Activated naive CD8-positive, alpha-beta T cell treated with anti-CD3 and anti-CD28 coated beads, Interleukin-2, amount 50 U/mL, for 16 hours (primary cell): Measurements from ENCODE around the gene SMNDC1.
"Not testable (repeated sequence)": the region's sequence is repeated elsewhere in the genome, so short reads cannot be mapped to it uniquely, and the experiment has no call there.

Source experiments
- DNase-seq: peaks from one replicate; pipeline ENCODE4 v3.0.0-alpha.2; 2020; ENCODE audit warnings: low read depth, low spot score

Gene SMNDC1

DNA sequence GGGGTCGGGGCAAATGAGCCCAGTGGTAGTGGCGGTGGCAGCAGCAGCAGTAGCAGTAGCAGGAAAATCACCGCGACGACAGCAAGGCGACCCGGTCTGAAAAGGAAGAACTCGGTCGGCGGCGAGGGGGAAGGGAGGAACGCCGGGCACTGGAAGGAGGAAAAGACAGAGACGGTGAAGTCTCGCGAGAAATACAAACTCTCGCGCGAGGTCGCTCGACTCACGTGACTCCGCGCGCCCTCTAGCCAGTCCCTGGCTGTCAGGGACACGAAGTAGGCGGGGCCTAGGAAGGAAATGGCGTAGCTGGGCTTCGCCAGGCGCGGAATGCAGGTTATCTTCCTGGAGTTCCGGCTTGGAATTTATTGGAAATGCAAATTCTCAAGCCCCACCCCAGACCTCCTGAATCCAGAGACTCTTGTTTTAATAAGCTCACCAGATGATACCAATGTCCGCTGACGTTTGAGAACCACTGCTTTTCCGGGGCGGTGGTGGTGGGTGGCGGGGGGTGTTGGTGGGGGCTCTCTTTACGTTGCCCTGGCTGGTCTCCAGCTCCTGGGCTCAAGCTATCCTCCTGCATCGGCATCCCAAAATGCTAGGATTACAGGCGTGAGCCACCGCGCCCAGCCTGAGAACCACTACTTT, at the start of gene SMNDC1:
Gene SMNDC1, minus strand, starts transcription at position 141 of the 642 bp plus-strand sequence. CDS start 1,333 bp downstream, outside the sequence.
- DNase-seq, result peak; percentile 90

DNA sequence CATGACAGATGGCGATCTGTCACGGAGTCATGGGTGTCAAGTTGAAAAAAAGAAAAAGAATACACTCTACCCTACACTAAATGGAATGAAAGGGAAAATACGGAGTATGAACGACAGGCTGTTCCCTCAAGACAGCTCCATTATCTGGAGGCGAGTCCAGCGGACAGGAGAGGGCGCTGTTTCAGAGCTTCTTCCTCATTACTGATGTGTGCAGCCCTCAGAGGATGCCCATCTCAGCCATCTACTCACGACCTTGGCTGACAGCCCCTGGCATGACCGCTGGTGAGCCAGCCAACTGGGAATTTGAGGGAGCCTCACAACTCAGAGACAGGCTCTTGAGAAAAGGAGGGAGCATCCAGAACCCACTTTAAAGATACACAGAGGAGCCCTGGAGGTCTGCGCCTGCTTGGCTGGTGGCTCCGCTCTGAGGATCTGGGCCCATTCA, 49.6 kb upstream of the SMNDC1 start:
- DNase-seq, result peak; percentile 55

DNA sequence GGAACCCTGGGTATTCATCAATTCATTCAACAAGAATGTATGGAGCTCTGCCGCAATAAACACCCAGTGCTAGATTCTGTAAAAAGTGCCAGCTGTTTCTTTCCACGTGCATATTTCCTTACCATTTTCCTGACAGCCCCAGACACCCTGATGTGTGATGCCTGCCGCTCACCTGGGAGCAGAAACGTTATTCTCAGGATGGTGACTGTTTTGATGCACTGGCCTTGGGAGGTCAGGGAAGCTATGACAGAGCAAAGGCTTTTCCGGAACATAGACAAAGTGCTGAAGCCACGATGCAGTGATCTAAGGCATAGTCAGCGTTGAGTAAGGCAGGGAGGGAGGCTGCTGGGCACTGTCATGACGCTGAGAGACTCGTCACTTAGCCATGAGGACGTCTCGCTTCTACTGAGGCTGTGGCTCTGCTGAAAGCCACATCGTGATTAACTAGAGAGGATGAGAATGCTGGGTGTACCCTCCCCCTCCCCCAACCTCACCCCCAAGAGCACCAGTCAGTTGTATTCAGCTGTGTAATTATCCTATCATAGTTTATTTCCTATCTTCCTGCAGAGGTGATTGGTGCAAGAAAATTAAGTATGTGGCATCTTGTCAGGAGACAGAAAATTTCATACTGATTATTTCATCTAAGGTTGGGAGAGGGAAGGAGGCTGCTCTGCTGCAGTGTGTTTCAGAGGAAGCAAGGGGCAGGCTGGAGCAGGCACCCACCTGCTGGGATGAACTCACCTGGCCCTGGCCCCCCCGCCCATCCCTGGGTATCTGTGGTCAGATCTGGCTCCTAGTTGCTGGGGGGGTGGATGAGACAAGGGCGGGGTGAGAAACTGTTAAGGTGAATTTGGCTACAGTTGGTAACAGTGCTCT, 48.8 kb upstream of the SMNDC1 start:
- no peak for DNase-seq

DNA sequence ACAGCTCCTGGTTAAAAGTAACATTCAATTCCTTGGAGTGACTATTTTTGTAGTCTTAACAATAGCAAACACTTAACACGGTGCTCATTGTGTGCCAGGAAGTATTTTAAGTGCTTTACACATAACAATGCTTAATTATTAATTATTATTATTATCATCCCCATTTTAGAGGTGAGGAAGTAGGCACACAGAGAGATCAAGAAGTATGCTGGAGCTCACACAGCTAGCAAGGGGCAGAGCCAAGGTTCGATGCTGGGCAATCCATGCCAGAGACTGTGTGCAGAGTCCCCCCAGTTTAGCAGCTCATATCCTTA, 48.2 kb upstream of the SMNDC1 start:
- DNase-seq, result no peak

DNA sequence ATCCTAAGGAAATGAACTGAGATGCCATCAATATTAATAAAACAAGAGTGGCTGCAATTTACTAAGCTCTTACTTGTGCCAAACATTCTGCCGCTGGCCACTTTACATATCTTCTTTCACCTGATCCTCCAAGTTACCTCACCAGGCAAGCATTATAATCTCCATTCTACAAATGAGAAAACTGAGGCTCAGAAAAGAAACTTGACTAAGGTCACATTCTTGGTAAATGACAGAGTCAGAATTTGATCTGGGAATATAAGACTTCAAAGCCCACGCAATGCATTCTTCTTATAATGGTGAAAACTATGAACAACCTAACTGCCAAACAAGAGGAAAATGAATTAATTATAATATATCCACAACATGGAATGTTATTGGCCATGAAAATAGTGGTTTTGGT, 46.1 kb upstream of the SMNDC1 start:
- no peak for DNase-seq

DNA sequence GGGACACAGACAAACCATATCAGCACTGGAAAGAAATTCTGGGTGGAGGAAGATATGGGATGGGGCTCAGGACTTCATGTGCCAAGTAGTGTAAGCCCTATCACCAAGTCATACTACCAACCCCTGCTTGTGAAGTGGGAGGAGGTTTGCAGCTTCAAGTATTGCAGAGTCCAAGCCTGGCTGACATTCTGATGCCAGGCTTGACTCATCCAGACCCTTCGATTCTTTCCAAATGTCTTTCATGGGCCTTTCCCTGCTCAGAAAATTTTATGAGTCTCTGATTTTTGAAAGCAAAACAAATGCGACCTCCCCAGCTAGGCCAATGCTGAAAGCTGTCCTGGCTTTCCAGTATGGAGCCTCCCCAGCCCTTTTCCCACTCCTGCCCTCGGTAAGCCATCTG, 45.1 kb upstream of the SMNDC1 start:
- no peak for DNase-seq

DNA sequence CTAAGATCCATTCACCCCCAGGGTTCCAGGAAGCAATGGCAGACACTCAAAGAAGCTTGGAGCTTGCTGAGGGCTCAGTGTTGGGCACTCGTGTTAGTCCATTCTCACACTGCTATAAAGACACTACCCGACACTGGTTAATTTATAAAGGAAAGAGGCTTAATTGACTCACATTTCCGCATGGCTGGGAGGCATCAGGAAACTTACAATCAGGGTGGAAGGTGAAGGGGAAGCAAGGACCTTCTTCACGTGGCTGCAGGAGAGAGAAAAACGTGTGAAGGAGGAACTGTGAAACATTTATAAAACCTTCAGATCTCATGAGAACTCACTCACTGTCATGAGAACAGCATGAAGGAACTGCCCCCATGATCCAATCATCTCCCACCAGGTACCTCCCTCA, 44.7 kb upstream of the SMNDC1 start:
- no peak for DNase-seq

DNA sequence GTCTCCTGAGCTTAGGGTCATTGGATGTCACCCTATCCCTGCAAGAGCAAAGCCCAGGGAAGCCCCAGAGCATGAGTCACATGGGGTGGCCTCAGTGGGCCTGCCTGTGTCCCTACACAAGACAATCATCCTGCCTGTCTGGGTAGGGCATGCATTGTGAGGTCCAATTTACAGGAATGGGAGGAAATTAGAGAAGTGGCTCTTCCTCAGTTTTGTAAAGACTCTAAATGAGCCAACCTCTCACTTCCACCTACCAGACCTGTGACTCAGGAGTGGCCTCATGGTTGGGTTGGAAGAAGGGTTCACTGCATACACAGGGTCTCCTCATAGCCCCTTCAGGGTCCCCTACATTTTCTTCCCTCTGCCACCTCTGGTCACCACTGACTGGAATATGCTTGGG, 43.6 kb upstream of the SMNDC1 start:
- DNase-seq, result no peak

DNA sequence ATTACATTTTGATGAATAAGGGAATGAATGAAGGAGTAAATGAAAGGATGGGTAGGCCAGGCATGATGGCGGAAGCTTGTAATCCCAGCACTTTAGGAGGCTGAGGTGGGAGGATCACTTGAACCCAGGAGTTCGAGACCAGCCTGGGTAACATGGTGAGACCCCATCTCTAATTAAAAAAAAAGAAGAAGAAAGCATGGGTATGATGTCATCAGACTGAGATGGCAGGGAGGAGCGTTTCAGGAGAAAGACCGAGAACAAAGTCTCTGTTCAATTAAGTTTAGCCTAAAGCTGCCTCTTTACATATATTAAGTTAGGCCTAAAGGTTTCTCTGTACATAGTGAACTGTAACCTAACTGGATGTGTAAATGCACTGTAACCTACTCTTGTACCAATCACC, 42.2 kb upstream of the SMNDC1 start:
- no peak for DNase-seq

DNA sequence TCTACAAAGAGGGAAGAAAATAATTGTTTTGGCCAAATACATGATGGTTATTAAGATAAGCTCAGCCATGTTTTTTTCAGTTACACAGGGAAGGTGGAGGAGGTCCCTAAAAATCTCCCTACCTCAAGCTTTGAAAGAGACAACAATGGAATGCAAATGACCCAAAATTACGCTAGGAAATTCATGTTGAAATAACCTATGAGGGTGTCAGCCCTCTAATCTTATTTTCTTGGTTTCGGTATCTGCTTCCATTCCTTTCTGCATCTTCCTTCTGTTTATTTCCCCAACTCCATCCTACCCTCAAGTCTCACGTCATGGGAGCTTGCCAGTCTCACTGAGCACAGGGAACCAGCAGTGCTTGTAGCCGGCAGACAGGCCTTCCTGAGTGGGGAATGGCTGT, 40.6 kb upstream of the SMNDC1 start:
- DNase-seq, result no peak

DNA sequence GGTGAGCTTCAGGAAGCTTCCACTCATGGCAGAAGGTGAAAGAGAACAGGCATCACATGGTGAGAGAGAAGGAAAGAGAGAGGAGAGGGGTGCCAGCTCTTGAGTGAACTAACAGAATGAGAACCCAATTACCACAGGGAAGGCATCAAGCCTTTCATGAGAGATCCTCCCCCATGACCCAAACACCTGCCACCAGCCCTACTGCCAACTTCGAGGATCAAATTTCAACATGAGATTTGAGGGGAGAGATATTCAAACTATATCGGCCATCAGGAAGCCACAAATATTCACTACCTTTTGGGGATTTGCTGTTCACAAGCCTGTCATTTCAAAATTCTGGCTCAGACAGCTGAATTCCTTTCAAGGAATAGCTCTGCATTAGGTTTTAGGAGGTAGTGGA, 39.9 kb upstream of the SMNDC1 start:
- no peak for DNase-seq

DNA sequence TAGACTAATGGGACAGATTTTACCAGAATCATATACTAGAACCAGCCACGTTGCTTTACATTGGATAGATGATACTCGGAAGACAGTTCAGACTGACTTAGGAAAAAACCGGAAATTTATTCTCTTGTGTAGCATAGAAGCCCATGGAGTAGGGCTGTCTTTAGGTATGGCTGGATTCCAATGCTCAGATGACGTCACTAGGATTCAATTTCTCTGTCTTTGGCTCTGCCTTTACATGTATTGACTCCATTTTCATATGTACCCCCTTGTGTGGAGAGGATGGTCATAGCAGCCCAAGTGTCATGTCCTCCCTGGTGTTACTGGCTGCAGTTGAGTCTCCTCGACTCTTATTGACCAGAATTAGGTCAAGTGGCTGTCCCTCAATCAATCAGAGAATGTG, 39.2 kb upstream of the SMNDC1 start:
- no peak for DNase-seq

DNA sequence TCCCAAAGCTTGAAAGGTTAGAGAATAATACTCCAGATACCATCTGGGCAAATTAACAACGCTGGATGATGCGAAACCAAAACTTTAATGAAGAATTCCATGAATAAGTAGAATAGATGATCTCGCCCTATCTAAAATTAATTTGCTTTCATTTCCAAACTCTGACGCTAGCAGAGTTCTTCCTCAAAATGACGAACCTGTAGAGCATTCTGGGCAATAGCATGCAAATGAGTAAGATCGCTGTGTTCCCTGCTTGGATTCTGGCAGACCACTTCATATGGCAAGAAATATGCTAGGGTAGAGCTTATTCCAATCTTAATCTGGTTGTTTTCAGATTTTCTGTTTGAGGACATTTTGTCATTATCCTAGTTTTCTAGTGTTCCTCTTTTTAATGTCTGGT, 36.1 kb upstream of the SMNDC1 start:
- no peak for DNase-seq

DNA sequence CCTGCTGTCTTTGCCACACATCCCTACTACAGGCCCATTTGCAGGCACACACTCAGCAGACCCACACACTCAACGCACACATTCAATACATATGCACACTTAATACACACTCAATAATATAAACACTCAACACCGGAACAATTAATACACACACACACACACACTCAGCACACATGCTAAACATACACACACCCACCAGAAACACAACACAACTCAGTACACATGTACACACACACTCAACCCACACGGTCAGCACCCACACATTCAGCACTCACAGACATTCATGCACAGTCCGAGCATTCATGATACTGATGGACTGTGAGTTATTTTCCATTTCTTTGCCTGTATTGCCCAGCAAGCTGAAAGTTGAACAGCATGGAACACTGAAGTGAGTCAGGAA, 35.4 kb upstream of the SMNDC1 start:
- no peak for DNase-seq

DNA sequence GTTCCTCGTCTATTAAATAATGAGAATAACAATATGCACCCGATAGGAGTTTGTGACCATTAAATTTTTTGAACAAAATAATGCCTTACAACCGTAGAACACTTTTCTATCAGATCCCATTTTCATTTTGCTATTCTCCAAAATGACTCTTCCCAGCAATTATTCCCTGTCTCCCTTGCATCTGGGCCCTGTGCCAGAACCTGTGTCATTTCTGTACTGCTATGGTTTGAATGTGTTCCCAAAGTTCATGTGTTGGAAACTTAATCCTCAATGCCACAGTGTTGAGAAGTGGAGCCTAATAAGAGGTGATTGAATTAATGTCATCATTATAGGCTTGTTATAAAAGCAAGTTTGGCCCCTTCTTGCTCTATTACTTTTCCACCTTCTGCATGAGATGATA, 33.2 kb upstream of the SMNDC1 start:
- DNase-seq, result no peak

DNA sequence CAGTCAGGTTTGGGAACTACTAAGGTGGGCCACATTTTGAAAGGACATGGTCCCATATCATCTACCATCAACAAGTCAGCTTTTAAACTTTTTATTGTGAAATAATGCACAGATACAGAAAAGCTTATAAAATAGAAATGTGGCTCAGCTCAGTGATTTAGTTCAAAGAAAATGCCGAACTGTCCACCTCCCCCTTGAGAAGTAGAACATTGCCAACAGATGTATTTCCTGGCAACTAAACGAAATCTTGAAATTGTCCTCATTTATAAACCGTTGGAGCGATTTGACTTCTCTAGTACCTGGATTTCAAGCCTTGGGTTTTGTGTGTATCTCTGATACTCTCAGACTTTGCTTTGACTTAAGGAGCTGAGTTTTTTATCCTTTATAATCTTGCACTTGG, 32.7 kb upstream of the SMNDC1 start:
- DNase-seq, result no peak

DNA sequence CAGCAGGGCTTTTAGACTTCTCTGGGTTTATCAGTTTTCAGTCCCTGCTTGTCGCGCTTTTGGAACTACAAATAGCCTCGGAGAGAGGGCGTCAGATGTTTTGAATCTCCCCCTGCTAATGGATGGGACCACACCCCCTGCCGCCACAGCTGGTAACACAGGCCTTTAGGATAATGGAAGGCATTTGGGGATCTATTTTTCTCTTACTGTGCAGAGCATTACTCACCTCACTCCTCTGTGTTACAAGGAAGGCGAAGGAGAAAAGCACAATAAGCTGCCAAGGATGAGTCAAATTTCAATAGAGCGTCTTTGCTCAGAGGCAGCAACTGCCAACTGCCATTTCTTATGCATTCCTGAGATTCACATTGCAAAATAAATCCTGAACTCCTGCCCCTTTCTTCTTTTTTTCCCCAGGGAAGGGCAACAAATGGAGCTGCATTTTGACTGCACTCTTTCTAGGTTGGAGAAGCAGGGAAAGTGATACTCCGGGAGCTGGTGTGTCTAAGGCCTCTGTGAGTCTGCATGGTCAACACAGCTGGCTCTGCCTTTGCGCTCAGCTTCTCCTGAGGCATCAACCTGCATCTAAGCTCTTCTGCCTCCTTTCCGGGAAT, 31.5 kb upstream of the SMNDC1 start:
- DNase-seq, result no peak

DNA sequence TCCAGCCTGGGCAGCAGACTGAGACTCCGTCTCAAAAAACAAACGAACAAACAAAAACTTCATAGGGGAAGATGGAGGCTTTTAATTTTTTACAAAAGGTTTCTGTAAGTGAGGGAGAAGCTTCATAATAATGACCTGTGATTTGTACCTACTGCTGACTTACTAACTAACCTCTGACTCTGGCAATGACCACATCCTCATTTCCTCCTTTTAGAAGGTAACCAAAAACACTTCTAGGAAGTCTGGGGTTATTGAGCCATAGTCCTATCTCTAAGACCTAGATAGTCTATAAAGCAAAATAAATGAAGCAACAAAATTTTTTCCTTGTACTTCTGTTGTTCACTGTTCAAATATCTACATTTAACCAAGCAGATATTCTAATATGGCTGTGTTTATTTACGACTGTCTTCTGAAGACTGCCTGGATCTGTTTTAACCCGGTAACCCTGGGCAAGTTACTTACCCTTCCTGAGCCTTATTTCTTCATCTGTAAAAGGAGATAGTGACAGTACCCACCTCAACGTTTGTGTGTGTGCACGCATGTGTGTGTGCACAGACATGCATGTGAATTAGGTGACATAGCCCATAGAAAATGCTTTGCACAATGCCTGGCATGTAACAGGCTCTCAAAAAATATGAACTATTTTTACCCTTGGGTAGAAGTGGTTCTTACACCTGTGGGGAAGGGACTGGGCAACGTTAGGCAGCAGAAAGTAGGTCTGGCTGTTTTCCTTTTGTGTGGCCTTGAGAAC, 30.8 kb upstream of the SMNDC1 start:
- DNase-seq, result no peak

DNA sequence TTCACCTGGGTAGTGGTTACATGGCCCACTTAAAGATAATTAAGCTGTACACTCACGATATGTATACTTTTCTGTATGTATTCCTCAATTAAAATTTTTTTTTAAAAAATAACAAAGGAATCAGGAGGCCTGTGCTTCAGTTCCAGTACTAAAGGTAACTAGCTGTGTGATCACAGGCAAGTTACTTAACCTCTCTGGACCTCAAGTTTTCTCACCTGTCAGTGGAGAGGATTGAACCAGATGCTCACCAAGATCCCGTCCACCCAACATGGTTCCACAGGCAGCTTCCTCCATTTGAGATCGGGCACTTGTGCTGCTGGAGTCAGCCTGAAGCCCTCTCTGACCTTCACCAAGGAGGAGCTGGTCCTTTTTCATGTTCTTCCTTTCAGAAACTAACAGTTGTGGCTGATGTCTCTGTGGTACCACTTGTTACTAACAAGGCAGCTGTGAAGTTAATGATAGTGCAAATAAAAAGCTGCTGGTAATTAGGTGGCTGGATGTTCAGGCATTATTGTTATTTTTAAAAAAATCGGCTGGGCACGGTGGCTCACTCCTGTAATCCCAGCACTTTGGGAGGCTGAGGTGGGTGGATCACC, 29.4 kb upstream of the SMNDC1 start:
- no peak for DNase-seq

DNA sequence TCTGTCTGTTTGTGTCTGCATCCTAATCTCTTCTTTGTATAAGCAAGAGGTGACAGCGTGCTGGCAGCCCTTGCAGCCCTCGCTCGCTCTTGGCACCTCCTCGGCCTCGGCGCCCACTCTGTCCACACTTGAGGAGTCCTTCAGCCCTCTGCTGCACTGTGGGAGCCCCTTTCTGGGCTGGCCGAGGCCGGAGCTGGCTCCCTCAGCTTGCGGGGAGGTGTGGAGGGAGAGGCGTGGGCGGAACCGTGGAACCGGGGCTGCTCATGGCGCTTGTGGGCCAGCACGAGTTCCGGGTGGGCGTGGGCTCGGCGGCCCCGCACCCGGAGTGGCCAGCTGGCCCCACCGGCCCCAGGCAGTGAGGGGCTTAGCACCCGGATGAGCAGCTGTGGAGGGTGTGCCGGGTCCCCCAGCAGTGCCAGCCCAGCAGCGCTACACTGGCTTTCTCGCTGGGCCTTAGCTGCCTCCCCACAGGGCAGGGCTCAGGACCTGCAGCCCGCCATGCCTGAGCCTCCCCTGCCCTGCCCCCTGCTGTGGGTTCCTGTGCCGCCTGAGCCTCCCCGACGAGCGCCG, 26.6 kb upstream of the SMNDC1 start:
- DNase-seq, result not testable (repeated sequence)

DNA sequence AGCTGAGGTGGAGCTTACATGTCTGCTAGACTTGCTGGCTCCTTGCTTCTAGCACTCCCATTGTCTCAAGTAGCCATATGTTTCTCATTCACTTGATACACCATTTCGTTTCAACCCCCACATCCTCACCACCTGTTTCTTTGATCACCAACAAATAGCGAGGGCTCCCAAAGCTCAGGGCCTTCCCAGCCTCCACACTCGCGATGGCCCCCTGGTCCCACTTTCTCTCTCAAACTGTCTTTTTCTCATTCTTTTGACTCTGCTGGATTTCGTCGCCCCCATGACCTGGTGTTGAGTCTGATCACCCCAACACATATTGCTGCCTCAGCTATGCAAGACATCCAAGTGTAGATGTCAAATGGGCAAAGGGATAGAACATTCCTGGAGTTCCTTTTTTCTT, 26.0 kb upstream of the SMNDC1 start:
- DNase-seq, result no peak
